Measurements from ENCODE around the gene DDX42.

GRCh38 chr17:63824362-63824761 lies 50.4 kb downstream of the DDX42 start:
- no peak for TF ChIP-seq CTCF (IDR thresholded peaks at IDR 0.05)
- no peak for TF ChIP-seq ZFP36 (IDR thresholded peaks at IDR 0.05; ENCODE audit: borderline replicate concordance, partially characterized antibody)
- no peak for TF ChIP-seq RAD21 (conservative IDR thresholded peaks at IDR 0.05 in 1 of 2, IDR thresholded peaks at IDR 0.05 in 1 of 2)
- no peak for TF ChIP-seq CEBPB (IDR thresholded peaks at IDR 0.05)
- TF ChIP-seq JUN (IDR thresholded peaks at IDR 0.05): no peak
- TF ChIP-seq EP300 (IDR thresholded peaks at IDR 0.05): no peak
- TF ChIP-seq RFX5 (IDR thresholded peaks at IDR 0.05): no peak
- TF ChIP-seq MYC (IDR thresholded peaks at IDR 0.05; ENCODE audit: borderline replicate concordance, low read length): no peak
- TF ChIP-seq POLR2A (IDR thresholded peaks at IDR 0.05; ENCODE audit: low read length): no peak
- TF ChIP-seq JUNB (IDR thresholded peaks at IDR 0.05): no peak
- no peak for TF ChIP-seq ESRRA (IDR thresholded peaks at IDR 0.05; ENCODE audit: borderline replicate concordance, low read length)
- TF ChIP-seq PBX3 (IDR thresholded peaks at IDR 0.05): no peak
- TF ChIP-seq SMC3 (IDR thresholded peaks at IDR 0.05): no peak
- no peak for TF ChIP-seq NPAS2 (CRISPR knock-in tag; IDR thresholded peaks at IDR 0.05; ENCODE audit: borderline replicate concordance)
